NCI-H2107 treated with DMSO at 0.1 percent for 48 hours (cell line): ENCODE measurements around the gene YIPF2.
"Not testable (repeated sequence)": the region's sequence is repeated elsewhere in the genome, so short reads cannot be mapped to it uniquely, and the experiment has no call there.

Experiments used
- DNase-seq: peaks from one replicate; lab custom pipeline; 2025; ENCODE audit not compliant: unreplicated experiment; lab: John Stamatoyannopoulos, UW

YIPF2 gene

GRCh38 chr19:10941649-10942048 lies 13.2 kb upstream of the YIPF2 start:
- DNase-seq: not testable (repeated sequence)

DNA sequence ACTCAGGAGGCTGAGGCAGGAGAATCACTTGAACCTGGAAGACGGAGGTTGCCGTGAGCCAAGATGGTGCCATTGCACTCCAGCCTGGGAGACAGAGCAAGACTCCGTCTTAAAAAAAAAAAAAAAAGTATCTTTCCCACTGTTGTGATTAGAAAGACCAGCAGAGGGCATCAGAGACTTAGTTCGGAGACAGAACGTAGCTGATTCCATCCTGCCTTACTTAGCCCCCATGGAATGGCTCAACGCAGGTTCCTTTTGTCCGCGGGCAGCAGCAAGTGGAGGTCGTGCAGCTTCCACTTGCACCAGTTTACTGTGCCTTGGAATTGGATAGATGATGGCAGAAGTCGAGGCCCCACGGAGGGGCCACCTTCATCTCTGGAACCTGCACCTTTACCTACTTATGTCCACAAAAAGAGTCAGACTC lies 8.2 kb upstream of the YIPF2 start:
- peak; percentile 64 for DNase-seq

DNA sequence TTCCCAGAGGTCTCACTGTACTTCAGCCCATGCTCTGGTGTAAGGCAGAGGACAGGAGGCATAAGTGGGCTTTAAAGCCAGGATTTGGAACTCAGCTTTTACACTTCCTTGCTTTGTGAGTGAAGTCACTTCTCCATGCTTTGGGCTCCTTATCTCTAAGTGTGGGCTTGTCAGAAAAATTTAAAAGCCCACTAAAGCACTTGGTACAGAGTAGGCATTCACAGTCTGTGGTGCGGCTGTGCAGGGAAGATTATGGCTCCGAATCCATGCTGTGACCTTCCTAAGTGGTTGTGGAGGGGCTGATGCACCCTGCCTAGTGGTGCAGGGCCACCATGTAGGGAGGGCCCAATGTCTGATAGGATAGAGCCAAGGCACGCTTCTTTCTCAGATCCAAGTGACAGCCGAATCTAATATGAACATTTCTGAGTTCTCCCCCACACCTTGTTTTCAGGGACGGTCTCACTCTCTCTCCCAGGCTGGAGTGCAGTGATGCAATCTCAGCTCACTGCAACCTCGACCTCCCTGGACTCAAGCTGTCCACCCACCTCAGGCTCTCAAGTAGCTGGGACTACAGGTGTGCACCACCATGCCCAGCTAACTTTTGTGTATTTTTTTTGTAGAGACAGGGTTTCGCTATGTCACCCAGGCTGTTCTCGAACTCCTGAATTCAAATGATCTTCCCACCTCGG lies 7.1 kb upstream of the YIPF2 start:
- no peak for DNase-seq

DNA sequence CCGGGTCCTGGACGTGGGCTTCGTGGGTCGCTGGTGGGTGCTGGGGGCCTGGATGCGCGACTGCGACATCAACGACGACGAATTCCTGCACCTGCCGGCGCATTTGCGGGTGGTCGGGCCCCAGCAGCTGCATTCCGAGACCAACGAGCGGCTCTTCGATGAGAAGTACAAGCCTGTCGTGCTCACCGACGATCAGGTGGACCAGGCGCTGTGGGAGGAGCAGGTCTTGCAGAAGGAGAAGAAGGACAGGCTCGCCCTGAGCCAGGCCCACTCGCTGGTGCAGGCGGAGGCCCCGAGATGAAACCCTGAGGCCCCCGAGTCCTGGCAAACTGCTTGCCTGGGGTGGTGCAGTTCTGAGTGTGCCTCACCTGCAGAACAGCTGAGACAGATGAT lies 959 bp upstream of the YIPF2 start:
- DNase-seq: no peak

GRCh38 chr19:10927730-10928562 lies 493 bp downstream of the YIPF2 start:
- DNase-seq: no peak

DNA sequence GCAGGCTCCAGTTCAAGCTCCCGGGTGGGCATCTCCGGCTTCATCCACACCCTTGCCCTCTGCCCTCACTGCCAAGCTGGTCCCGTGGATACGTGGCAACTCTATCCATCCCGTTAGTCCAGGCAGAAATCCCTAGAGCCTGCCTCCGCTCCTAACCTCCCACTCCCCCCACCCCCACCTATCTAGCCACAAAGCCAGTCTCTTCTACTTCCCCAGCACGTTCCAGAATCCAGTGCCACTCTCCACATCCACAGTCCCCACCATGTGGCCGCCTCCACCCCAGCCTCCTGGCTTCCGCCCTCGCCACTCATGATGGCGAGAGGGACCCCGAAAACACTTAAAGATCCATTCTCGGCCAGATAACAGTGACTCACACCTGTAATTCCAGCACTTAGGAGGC lies 3.8 kb downstream of the YIPF2 start:
- DNase-seq: no peak

GRCh38 chr19:10923260-10924112 lies 5.0 kb downstream of the YIPF2 start:
- no peak for DNase-seq

DNA sequence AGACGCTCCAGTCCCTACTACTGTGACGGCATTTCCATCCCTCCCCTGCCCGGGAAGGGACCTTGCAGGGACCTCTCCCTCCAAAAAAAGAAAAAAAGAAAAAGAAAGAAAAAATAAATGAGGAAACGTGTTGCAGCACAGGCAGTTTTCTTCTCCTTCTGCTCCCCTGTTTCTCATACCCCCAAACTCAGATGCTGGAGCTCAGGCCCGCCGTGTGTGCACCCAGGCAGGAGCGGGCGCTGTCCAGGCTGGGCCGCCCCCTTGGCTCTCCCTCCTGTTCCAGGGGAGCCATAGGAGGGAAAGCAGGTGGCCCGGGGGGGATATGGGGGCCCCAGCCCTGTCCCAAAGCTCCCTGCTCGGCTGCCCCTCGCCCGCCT lies 5.8 kb downstream of the YIPF2 start:
- DNase-seq: no peak

DNA sequence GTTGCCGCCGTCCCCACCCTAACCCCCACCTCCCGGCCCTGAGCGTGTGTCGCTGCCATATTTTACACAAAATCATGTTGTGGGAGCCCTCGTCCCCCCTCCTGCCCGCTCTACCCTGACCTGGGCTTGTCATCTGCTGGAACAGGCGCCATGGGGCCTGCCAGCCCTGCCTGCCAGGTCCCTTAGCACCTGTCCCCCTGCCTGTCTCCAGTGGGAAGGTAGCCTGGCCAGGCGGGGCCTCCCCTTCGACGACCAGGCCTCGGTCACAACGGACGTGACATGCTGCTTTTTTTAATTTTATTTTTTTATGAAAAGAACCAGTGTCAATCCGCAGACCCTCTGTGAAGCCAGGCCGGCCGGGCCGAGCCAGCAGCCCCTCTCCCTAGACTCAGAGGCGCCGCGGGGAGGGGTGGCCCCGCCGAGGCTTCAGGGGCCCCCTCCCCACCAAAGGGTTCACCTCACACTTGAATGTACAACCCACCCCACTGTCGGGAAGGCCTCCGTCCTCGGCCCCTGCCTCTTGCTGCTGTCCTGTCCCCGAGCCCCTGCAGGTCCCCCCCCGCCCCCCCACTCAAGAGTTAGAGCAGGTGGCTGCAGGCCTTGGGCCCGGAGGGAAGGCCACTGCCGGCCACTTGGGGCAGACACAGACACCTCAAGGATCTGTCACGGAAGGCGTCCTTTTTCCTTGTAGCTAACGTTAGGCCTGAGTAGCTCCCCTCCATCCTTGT lies 6.4 kb downstream of the YIPF2 start:
- no peak for DNase-seq

DNA sequence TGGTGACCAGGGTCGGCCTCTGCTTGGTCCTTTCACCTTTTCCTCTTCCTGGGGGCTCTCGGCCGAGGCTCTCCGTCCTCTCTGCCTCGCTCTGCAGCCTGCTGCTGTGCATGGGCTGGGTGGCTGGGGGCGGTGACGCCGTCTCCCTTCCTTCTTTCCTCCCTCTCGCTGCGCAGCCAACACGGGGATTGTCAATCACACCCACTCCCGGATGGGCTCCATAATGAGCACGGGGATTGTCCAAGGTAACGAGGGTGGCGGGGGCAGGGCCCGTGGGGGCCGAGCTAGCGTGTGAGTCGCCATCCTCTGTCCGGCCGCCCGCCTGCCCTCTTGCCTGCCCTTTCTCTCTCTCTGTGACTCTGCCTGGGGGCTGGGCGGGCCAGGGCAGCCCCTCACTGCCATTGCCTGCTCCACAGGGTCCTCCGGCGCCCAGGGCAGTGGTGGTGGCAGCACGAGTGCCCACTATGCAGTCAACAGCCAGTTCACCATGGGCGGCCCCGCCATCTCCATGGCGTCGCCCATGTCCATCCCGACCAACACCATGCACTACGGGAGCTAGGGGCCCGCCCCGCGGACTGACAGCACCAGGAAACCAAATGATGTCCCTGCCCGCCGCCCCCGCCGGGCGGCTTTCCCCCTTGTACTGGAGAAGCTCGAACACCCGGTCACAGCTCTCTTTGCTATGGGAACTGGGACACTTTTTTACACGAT lies 7.1 kb downstream of the YIPF2 start:
- no peak for DNase-seq

DNA sequence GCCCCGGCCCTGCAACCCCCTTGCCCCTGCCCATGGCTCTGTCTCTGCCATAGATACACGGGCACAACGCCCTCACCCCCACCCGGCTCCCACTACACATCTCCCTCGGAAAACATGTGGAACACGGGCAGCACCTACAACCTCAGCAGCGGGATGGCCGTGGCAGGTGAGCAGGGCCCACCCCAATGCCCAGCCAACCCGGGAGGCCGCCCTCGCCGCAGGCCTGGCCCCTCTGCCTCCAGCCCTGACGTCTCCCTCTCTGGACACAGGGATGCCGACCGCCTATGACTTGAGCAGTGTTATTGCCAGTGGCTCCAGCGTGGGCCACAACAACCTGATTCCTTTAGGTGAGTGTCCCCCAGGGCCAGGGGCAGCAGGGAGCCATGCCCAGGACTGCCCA lies 7.7 kb downstream of the YIPF2 start:
- no peak for DNase-seq

GRCh38 chr19:10920288-10920655 lies 8.2 kb downstream of the YIPF2 start:
- no peak for DNase-seq

GRCh38 chr19:10919352-10920287 lies 8.8 kb downstream of the YIPF2 start:
- DNase-seq: peak; percentile 38

DNA sequence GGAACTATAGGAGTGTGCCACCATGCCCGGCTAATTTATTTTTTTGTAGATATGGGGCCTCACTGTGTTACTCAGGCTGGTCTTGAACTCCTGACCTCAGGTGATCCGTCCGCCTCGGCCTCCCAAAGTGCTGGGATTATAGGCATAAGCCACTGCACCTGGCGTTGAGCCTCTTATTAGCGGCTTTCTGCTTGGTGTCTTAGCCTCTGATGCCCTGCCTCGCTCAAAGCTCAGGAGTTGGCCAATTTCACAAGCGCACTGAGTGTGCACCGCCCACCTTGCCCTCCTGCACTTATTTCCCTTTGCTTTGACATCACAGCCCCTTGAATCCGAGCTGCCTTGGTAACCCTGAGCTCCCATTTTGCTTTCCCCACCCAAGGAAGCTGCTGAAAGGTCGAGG lies 10.1 kb downstream of the YIPF2 start:
- DNase-seq: no peak

DNA sequence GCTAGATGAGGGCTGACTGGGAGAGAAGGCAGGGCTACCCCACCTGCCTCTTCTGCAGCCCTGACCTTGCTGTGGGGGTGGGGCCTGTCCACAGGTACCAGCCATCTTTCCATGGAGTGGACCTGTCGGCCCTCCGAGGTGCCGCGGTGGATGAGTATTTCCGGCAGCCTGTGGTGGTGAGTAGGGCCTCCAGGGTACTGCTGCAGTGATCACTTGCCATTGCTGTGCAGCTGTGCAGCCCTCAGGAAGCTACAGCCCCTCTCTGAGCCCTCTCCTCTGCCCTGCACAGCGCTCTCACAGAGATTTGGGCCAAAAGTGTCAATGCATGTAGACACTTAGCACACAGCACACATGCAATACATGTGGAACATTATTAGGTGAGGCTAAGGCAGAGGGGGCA lies 11.8 kb downstream of the YIPF2 start:
- no peak for DNase-seq

- no peak for DNase-seq
Observed at GRCh38 chr19:10915130-10916091, 13.0 kb downstream of the YIPF2 start.

GRCh38 chr19:10913716-10914340 lies 14.6 kb downstream of the YIPF2 start:
- DNase-seq: no peak

DNA sequence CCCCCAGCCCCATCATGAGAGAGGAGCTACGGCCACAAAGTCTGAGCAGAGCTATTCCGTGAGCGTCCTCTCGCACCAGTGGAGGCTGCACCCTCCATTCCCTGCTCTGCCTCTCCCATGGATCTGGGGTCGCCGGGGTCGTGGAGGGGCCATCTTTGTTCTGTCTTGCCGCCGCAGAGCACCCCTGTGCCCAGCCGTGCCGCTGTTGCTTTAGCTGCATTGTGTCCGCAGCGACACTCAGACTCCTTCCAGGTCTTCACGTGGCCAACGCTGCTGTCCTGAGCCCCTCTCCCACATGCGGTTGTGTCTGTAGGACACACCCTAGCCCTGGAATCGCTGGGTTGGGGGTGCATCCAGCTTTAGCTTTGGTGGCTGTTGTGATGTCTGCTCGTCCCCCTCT lies 15.8 kb downstream of the YIPF2 start:
- DNase-seq: no peak
